A549 (cell line): Measurements from ENCODE around the gene TNNI2. TPM values are rescaled to one million over a fixed set of nuclear protein-coding genes. Genes with fewer than 3 reads are reported as not detected.

Experiments used
- ATAC-seq, 2 experiments: fragments of 200-7000 bp in 1 of 2; fragments of >200 bp in 1 of 2; cut with Nextera tagmentation in 1 of 2; cut with Tn5 transposase in 1 of 2; 3 replicates each; pipeline versions ENCODE4 v1.8.0 to v1.9.1; 2018 to 2020; ENCODE audit warnings: mild to moderate bottlenecking in 1 of 2, moderate library complexity in 1 of 2
- CTCF ChIA-PET: fragments of 300-600 bp; sonication (Branson Sonifier 250); formaldehyde crosslinking; extraction: SDS; loops from one replicate; lab custom pipeline; 2021; ENCODE audit warnings: antibody characterized with exemption, inconsistent platforms; lab: Yijun Ruan, JAX
- POLR2A ChIA-PET: fragments of 350-600 bp; formaldehyde crosslinking; extraction: SDS; loops from one replicate; lab custom pipeline; 2021; ENCODE audit warnings: antibody characterized with exemption, inconsistent platforms; lab: Yijun Ruan, JAX
- DNase-seq, 2 experiments: peaks; one replicate each; pipeline versions ENCODE4 v3.0.0 to v3.0.0-alpha.2; 2011 to 2016; ENCODE audit warnings: low read depth in 1 of 2, low spot score in 1 of 2
- FAIRE-seq: peaks from 2 replicates; lab custom pipeline; 2011; peaks lifted over from hg19 to GRCh38; lab: Jason Lieb, UNC
- H3K27ac ChIP-seq, 2 experiments: fragments of >200 bp; sonication (Bioruptor Twin); formaldehyde crosslinking; 3 replicates each; pipeline ENCODE4 v1.5.1; 2016 to 2017
- H3K4me1 ChIP-seq: fragments of >200 bp; sonication (Bioruptor Twin); formaldehyde crosslinking; 3 replicates; pipeline ENCODE4 v1.6.1; 2016
- H3K4me2 ChIP-seq: fragments of >200 bp; sonication (Bioruptor Twin); formaldehyde crosslinking; 3 replicates; pipeline ENCODE4 v1.6.1; 2016
- H3K4me3 ChIP-seq: fragments of >200 bp; sonication (Bioruptor Twin); formaldehyde crosslinking; 3 replicates; pipeline ENCODE4 v1.5.1; 2016
- H3K9me3 ChIP-seq: fragments of >200 bp; sonication (Bioruptor Twin); formaldehyde crosslinking; 3 replicates; pipeline ENCODE4 v1.6.1; 2016
- ATOH8 ChIP-seq: fragments of 250-450 bp; sonication (Bioruptor Pico); IDR thresholded peaks from 2 replicates; pipeline ENCODE4 v1.5.0; 2020; ENCODE audit warnings: low read depth, mild to moderate bottlenecking, moderate library complexity
- BHLHE40 ChIP-seq: IDR thresholded peaks from 2 replicates; pipeline ENCODE4 v1.6.1; 2012; ENCODE audit warnings: low read depth, low read length, inconsistent platforms
- CBX2 ChIP-seq: fragments of 200-600 bp; sonication (generic); IDR thresholded peaks from 2 replicates; pipeline ENCODE4 v1.6.1; 2016; ENCODE audit warnings: low read depth, mild to moderate bottlenecking, borderline replicate concordance
- CHD4 ChIP-seq: fragments of 200-600 bp; sonication (generic); IDR thresholded peaks from 2 replicates; pipeline ENCODE4 v1.6.1; 2016; ENCODE audit warnings: antibody characterized with exemption, mild to moderate bottlenecking, borderline replicate concordance
- EHF ChIP-seq: fragments of 250-450 bp; sonication (Bioruptor Pico); IDR thresholded peaks from 2 replicates; pipeline ENCODE4 v1.5.0; 2020; ENCODE audit warnings: mild to moderate bottlenecking
- EHMT2 ChIP-seq: fragments of 200-600 bp; sonication (generic); IDR thresholded peaks from 2 replicates; pipeline ENCODE4 v1.6.1; 2016; ENCODE audit warnings: antibody characterized with exemption, low read depth, mild to moderate bottlenecking, moderate library complexity
- FOSL2 ChIP-seq, 2 experiments: fragments of 450-650 bp in 1 of 2; fragments of >200 bp in 1 of 2; sonication (Bioruptor Twin) in 1 of 2; formaldehyde crosslinking; IDR thresholded peaks; 2 replicates each; pipeline versions ENCODE4 v1.5.0 to v1.6.1; 2016 to 2020; ENCODE audit warnings: mild to moderate bottlenecking in 1 of 2, moderate library complexity in 1 of 2
- FOXS1 ChIP-seq: fragments of 250-450 bp; sonication (Bioruptor Pico); IDR thresholded peaks from 2 replicates; pipeline ENCODE4 v1.5.0; 2020; ENCODE audit warnings: mild to moderate bottlenecking, moderate library complexity
- GATA3 ChIP-seq: IDR thresholded peaks from 2 replicates; pipeline ENCODE4 v1.6.1; 2012; ENCODE audit warnings: borderline replicate concordance
- HDAC2 ChIP-seq: fragments of 200-600 bp; sonication (generic); IDR thresholded peaks from 2 replicates; pipeline ENCODE4 v1.6.1; 2016
- HOXB13 ChIP-seq: fragments of 250-450 bp; sonication (Bioruptor Pico); IDR thresholded peaks from 2 replicates; pipeline ENCODE4 v1.5.0; 2020; ENCODE audit warnings: low read depth, mild to moderate bottlenecking, moderate library complexity
- HOXB5 ChIP-seq: fragments of 250-450 bp; sonication (Bioruptor Pico); IDR thresholded peaks from 2 replicates; pipeline ENCODE4 v1.5.0; 2020; ENCODE audit warnings: mild to moderate bottlenecking, moderate library complexity
- KDM1A ChIP-seq: fragments of 200-600 bp; sonication (generic); IDR thresholded peaks from 2 replicates; pipeline ENCODE4 v1.6.1; 2016; ENCODE audit warnings: low read depth, mild to moderate bottlenecking
- MAFK ChIP-seq: fragments of 450-650 bp; IDR thresholded peaks from 2 replicates; pipeline ENCODE4 v1.6.1; 2014; ENCODE audit not compliant: partially characterized antibody
- MAZ ChIP-seq: fragments of 150-350 bp; IDR thresholded peaks from 2 replicates; pipeline ENCODE4 v1.6.1; 2014; ENCODE audit warnings: antibody characterized with exemption, low read depth, low read length, borderline replicate concordance
- NPAS2 ChIP-seq: fragments of 250-450 bp; sonication (Bioruptor Pico); IDR thresholded peaks from 2 replicates; pipeline ENCODE4 v1.8.0; 2022; ENCODE audit warnings: mild to moderate bottlenecking, moderate library complexity, borderline replicate concordance
- NR3C1 ChIP-seq: fragments of >200 bp; sonication (Bioruptor Twin); formaldehyde crosslinking; IDR thresholded peaks from 3 replicates; pipeline ENCODE4 v1.6.1; 2017
- POLR2A ChIP-seq: IDR thresholded peaks from 2 replicates; pipeline ENCODE4 v1.6.1; 2012; ENCODE audit warnings: mild to moderate bottlenecking, low read length
- RAD21 ChIP-seq, 2 experiments: fragments of >200 bp in 1 of 2; sonication (Bioruptor Twin) in 1 of 2; formaldehyde crosslinking in 1 of 2; IDR thresholded peaks in 1 of 2; conservative IDR thresholded peaks in 1 of 2; 2 replicates in 1 of 2; 3 replicates in 1 of 2; pipeline ENCODE4 v1.6.1; 2012 to 2018; ENCODE audit warnings: inconsistent platforms in 1 of 2
- RFX5 ChIP-seq: fragments of 450-650 bp; IDR thresholded peaks from 2 replicates; pipeline ENCODE4 v1.7.1; 2014; ENCODE audit warnings: antibody characterized with exemption, mild to moderate bottlenecking, moderate library complexity
- SMC3 ChIP-seq: fragments of >200 bp; sonication (Bioruptor Twin); formaldehyde crosslinking; IDR thresholded peaks from 3 replicates; pipeline ENCODE4 v1.6.1; 2018; ENCODE audit warnings: inconsistent platforms
- ZFP36 ChIP-seq: fragments of 450-650 bp; IDR thresholded peaks from 2 replicates; pipeline ENCODE4 v1.6.1; 2014; ENCODE audit warnings: borderline replicate concordance; ENCODE audit not compliant: partially characterized antibody
- ZSCAN20 ChIP-seq: fragments of 250-450 bp; sonication (Bioruptor Pico); IDR thresholded peaks from 2 replicates; pipeline ENCODE4 v1.8.0; 2022; ENCODE audit warnings: mild to moderate bottlenecking, moderate library complexity
- WGBS: methylation state at CpG from one replicate; pipeline ENCODE4 v1.1.6; 2017; ENCODE audit errors: missing lambda C conversion rate; 5-methylcytosine and 5-hydroxymethylcytosine counted together
- polyA plus RNA-seq, 4 experiments: library from polyadenylated mRNA; depleted of rRNA in 3 of 4; stranded (reverse); fragments of >200 nt; fragmentation: RNase III in 1 of 4; extraction: RNeasy Plus Mini Kit Qiagen cat#74134 plus additional on column Dnase treatment in 1 of 4; gene quantifications; 2 replicates in 3 of 4; 3 replicates in 1 of 4; pipeline ENCODE4 v1.2.3, GENCODE V29; 2011 to 2017

Gene TNNI2
- polyA plus RNA-seq, 2 of the 4 experiments (the other 2 are of a cell fraction), result not detected

GRCh38 chr11:1870326-1870696, 31.5 kb downstream of the TNNI2 start:
- no peaks in the 10 kb centered on the region for H3K9me3 ChIP-seq
- H3K4me2 ChIP-seq, result peak overlapping the region; percentile 67
- peak overlapping the region in 1 of 2 experiments; percentile 56; a peak in 1 of 6 replicates for H3K27ac ChIP-seq
- ATAC-seq (peak in 1 of 2 experiments; percentile 6; a peak in 3 of 6 replicates), FAIRE-seq (no peak), DNase-seq (no peak)
- H3K4me3 ChIP-seq, result no peak overlapping the region
- TF ChIP-seq BHLHE40 (no peak), HOXB5 (CRISPR knock-in tag) (no peak), HOXB13 (CRISPR knock-in tag) (no peak), EHMT2 (no peak), FOSL2 (IDR thresholded peaks at IDR 0.05) (no peak), FOSL2 (CRISPR knock-in tag; IDR thresholded peaks at IDR 0.05) (no peak), MAZ (no peak), RFX5 (no peak), HDAC2 (no peak), GATA3 (no peak), RAD21 (conservative IDR thresholded peaks at IDR 0.05 in 1 of 2, IDR thresholded peaks at IDR 0.05 in 1 of 2) (no peak), NR3C1 (no peak), ATOH8 (CRISPR knock-in tag) (no peak), ZFP36 (no peak)
- CTCF ChIA-PET, result interaction anchor here (0.7 to 3.5 kb wide), 22 partner anchors 11 to 280 kb away, joined by 3 to 35 read pairs (median 4); partner anchors contain the start of genes LSP1, SYT8 and TNNI2
- POLR2A ChIA-PET, result no interaction called here
- H3K4me1 ChIP-seq, result peaks cover 25% of the 10 kb centered on the region
- no CpG with 5 or more reads among the region's 12 CpGs for WGBS

GRCh38 chr11:1870721-1871466, 32.1 kb downstream of the TNNI2 start:
- POLR2A ChIA-PET, result no interaction called here
- no peak for FAIRE-seq
- no peak for TF ChIP-seq SMC3
- 0 out of 2 replicates have a peak, but pooled peaks have one; percentile 20 for TF ChIP-seq KDM1A

GRCh38 chr11:1871531-1871930, 32.8 kb downstream of the TNNI2 start:
- FAIRE-seq (no peak), DNase-seq (no peak), ATAC-seq (no peak)
- Histone ChIP-seq H3K4me2 (no peak overlapping the region), H3K4me3 (no peak overlapping the region)
- CTCF ChIA-PET, result interaction anchor here (1.2 to 3.5 kb wide), 6 partner anchors 10 to 279 kb away, joined by 3 to 35 read pairs (median 20); partner anchors contain the start of gene SYT8
- 81% methylated on average over 5 of the region's 15 CpGs for WGBS
- POLR2A ChIA-PET, result no interaction called here
- no peak for TF ChIP-seq ZSCAN20 (CRISPR knock-in tag)
- no peak for TF ChIP-seq EHF (CRISPR knock-in tag)
- TF ChIP-seq NPAS2 (CRISPR knock-in tag), result no peak
- TF ChIP-seq MAFK, result no peak
- no peak for TF ChIP-seq FOXS1 (CRISPR knock-in tag)
- no peak for TF ChIP-seq POLR2A
- no peak for TF ChIP-seq CBX2
- TF ChIP-seq CHD4, result no peak
- no peak for TF ChIP-seq ZFP36
- no peak for TF ChIP-seq HOXB13 (CRISPR knock-in tag)
- TF ChIP-seq, all 56 proteins: peak for 0
- H3K27ac ChIP-seq, result no peak overlapping the region; a peak in 1 of 6 replicates
- H3K9me3 ChIP-seq, result no peaks in the 10 kb centered on the region
- H3K4me1 ChIP-seq, result peaks cover 30% of the 10 kb centered on the region

More at GRCh38 chr11:1870721-1871466, 32.1 kb downstream of the TNNI2 start:
- H3K4me1 ChIP-seq, result peaks cover 25% of the 10 kb centered on the region
- ATAC-seq (peak in 1 of 2 experiments; percentile 34; a peak in 3 of 6 replicates), DNase-seq (no peak)
- H3K4me2 ChIP-seq, result peak overlapping the region; percentile 28; the same call in 1 of the 3 replicates
- no peaks in the 10 kb centered on the region for H3K9me3 ChIP-seq
- WGBS, result 43% methylated on average over 41 of the region's 50 CpGs
- CTCF ChIA-PET, result interaction anchor here (0.7 to 3.5 kb wide), 15 partner anchors 11 to 280 kb away, joined by 3 to 35 read pairs (median 5); partner anchors contain the start of genes LSP1 and SYT8
- no peak overlapping the region for H3K4me3 ChIP-seq
- peak overlapping the region in 1 of 2 experiments; percentile 56; a peak in 3 of 6 replicates for H3K27ac ChIP-seq
